DMS79 treated with DMSO at 0.1 percent for 48 hours (cell line): Measurements from ENCODE around the gene DAD1.
"Not testable (repeated sequence)": the region's sequence is repeated elsewhere in the genome, so short reads cannot be mapped to it uniquely, and the experiment has no call there.

Source experiments
- DNase-seq: peaks from one replicate; lab custom pipeline; 2025; lab: John Stamatoyannopoulos, UW

Gene DAD1

GRCh38 chr14:22567437-22567836 is 21.6 kb downstream of the DAD1 start:
- no peak for DNase-seq

GRCh38 chr14:22566845-22567244 is 22.2 kb downstream of the DAD1 start:
- DNase-seq: no peak

GRCh38 chr14:22566266-22566665 is 22.8 kb downstream of the DAD1 start:
- not testable (repeated sequence) for DNase-seq

- DNase-seq: no peak
These were observed 23.6 kb downstream of the DAD1 start for GRCh38 chr14:22565391-22565945.

GRCh38 chr14:22564463-22564862 is 24.6 kb downstream of the DAD1 start:
- DNase-seq: no peak

GRCh38 chr14:22563987-22564386 is 25.0 kb downstream of the DAD1 start:
- no peak for DNase-seq

- no peak for DNase-seq
These were observed 27.1 kb downstream of the DAD1 start for GRCh38 chr14:22561661-22562579.

GRCh38 chr14:22561366-22561660 is 27.7 kb downstream of the DAD1 start:
- DNase-seq: no peak

- DNase-seq: peak; percentile 48
These were observed 28.2 kb downstream of the DAD1 start for GRCh38 chr14:22560662-22561365.

GRCh38 chr14:22559041-22559440 is 30.0 kb downstream of the DAD1 start:
- DNase-seq: no peak

- DNase-seq: no peak
These were observed 30.7 kb downstream of the DAD1 start for GRCh38 chr14:22558221-22558913.

- no peak for DNase-seq
These were observed 31.2 kb downstream of the DAD1 start for GRCh38 chr14:22557846-22558220.

- peak; percentile 75 for DNase-seq
These were observed 31.9 kb downstream of the DAD1 start for GRCh38 chr14:22556990-22557623.

GRCh38 chr14:22556021-22556989 is 32.7 kb downstream of the DAD1 start:
- DNase-seq: no peak

GRCh38 chr14:22555384-22556011 is 33.5 kb downstream of the DAD1 start:
- DNase-seq: no peak

GRCh38 chr14:22554498-22555383 is 34.3 kb downstream of the DAD1 start:
- DNase-seq: no peak

GRCh38 chr14:22553861-22554497 is 35.0 kb downstream of the DAD1 start:
- not testable (repeated sequence) for DNase-seq

GRCh38 chr14:22553445-22553844 is 35.6 kb downstream of the DAD1 start:
- DNase-seq: no peak

- no peak for DNase-seq
These were observed 36.3 kb downstream of the DAD1 start for GRCh38 chr14:22552827-22553076.
